IMR-90 (cell line): ENCODE data around the gene CDT1. TPM values are rescaled to one million over a fixed set of nuclear protein-coding genes. Genes with fewer than 3 reads are reported as not detected.

Experiments used
- ATAC-seq: fragments of 200-7000 bp; cut with Tn5 transposase; 2 replicates; pipeline ENCODE4 v1.9.1; 2020; ENCODE audit warnings: low read depth, mild to moderate bottlenecking, moderate library complexity
- BruUV-seq: library from RNA; stranded (reverse); fragments of 400-500 nt; replicated peaks from 2 replicates; lab custom pipeline; 2021; lab: Mats Ljungman, UMichigan
- CTCF ChIA-PET: fragments of 300-600 bp; formaldehyde crosslinking; extraction: SDS; loops from one replicate; lab custom pipeline; 2021; ENCODE audit warnings: antibody characterized with exemption; lab: Yijun Ruan, JAX
- POLR2A ChIA-PET: fragments of 300-600 bp; sonication (Branson Sonifier 250); formaldehyde crosslinking; loops from one replicate; lab custom pipeline; 2022; ENCODE audit warnings: antibody characterized with exemption; ENCODE audit not compliant: unreplicated experiment; lab: Charles Lee
- DNase-seq: peaks from one replicate; pipeline ENCODE4 v3.0.0; 2013
- H2AFZ ChIP-seq: replicated peaks from 2 replicates; pipeline ENCODE3; 2013; ENCODE audit warnings: low read length, mild to moderate bottlenecking; ENCODE audit not compliant: poor library complexity
- H2AK5ac ChIP-seq: 2 replicates; pipeline ENCODE4 v1.6.1; 2013; ENCODE audit warnings: low read depth, low read length, inconsistent platforms
- H2AK9ac ChIP-seq: replicated peaks from 2 replicates; pipeline ENCODE3; 2013; ENCODE audit warnings: mild to moderate bottlenecking, low read depth, low read length, moderate library complexity; ENCODE audit not compliant: poor library complexity
- H2BK120ac ChIP-seq: 2 replicates; pipeline ENCODE4 v1.6.1; 2013; ENCODE audit warnings: low read depth, low read length, inconsistent platforms
- H2BK15ac ChIP-seq: 3 replicates; pipeline ENCODE4 v1.6.1; 2013; ENCODE audit warnings: low read depth, low read length, inconsistent platforms
- H2BK20ac ChIP-seq: 2 replicates; pipeline ENCODE4 v1.6.1; 2013; ENCODE audit warnings: low read depth, mild to moderate bottlenecking, inconsistent platforms, low read length, moderate library complexity
- H2BK5ac ChIP-seq: 2 replicates; pipeline ENCODE4 v1.6.1; 2013; ENCODE audit warnings: mild to moderate bottlenecking, low read depth, low read length, inconsistent platforms; ENCODE audit not compliant: poor library complexity, severe bottlenecking
- H3K14ac ChIP-seq: replicated peaks from 2 replicates; pipeline ENCODE4 v1.6.1; 2013; ENCODE audit warnings: low read depth, low read length, inconsistent platforms
- H3K18ac ChIP-seq: 2 replicates; pipeline ENCODE4 v1.6.1; 2013; ENCODE audit warnings: low read depth, low read length, control low read depth
- H3K23ac ChIP-seq: 2 replicates; pipeline ENCODE4 v1.6.1; 2013; ENCODE audit warnings: low read depth, low read length, inconsistent platforms
- H3K27ac ChIP-seq: 2 replicates; pipeline ENCODE4 v1.5.1; 2013; ENCODE audit warnings: mild to moderate bottlenecking, control low read depth, low read length; ENCODE audit not compliant: insufficient read depth
- H3K27me3 ChIP-seq: 2 replicates; pipeline ENCODE4 v1.6.1; 2013; ENCODE audit warnings: low read length; ENCODE audit not compliant: control insufficient read depth, insufficient read depth
- H3K36me3 ChIP-seq: 2 replicates; pipeline ENCODE4 v1.6.1; 2013; ENCODE audit warnings: low read length, mixed read lengths; ENCODE audit not compliant: control insufficient read depth, insufficient read depth
- H3K4ac ChIP-seq: 2 replicates; pipeline ENCODE4 v1.6.1; 2013; ENCODE audit warnings: low read depth, low read length, inconsistent platforms
- H3K4me1 ChIP-seq: 2 replicates; pipeline ENCODE4 v1.6.1; 2013; ENCODE audit warnings: low read length, mixed read lengths; ENCODE audit not compliant: control insufficient read depth, insufficient read depth
- H3K4me2 ChIP-seq: 2 replicates; pipeline ENCODE4 v1.6.1; 2013; ENCODE audit warnings: low read depth, mild to moderate bottlenecking, control low read depth, low read length, moderate library complexity
- H3K4me3 ChIP-seq: 2 replicates; pipeline ENCODE4 v1.5.1; 2013; ENCODE audit warnings: low read depth, mild to moderate bottlenecking, control low read depth, low read length, moderate library complexity; ENCODE audit not compliant: insufficient read depth
- H3K56ac ChIP-seq: 2 replicates; pipeline ENCODE4 v1.6.1; 2013; ENCODE audit warnings: low read length, inconsistent platforms; ENCODE audit not compliant: insufficient read depth; ENCODE audit errors: extremely low read depth
- H3K79me1 ChIP-seq, 2 experiments: 2 replicates each; pipeline ENCODE4 v1.6.1; 2013; ENCODE audit warnings: low read length in 2 of 2, inconsistent platforms in 1 of 2, low read depth in 1 of 2
- H3K9ac ChIP-seq: 2 replicates; pipeline ENCODE4 v1.6.1; 2013; ENCODE audit warnings: low read depth, low read length, control low read depth
- H3K9me1 ChIP-seq: 2 replicates; pipeline ENCODE4 v1.6.1; 2013; ENCODE audit warnings: low read length, inconsistent platforms; ENCODE audit not compliant: insufficient read depth
- H3K9me3 ChIP-seq: 2 replicates; pipeline ENCODE4 v1.6.1; 2013; ENCODE audit warnings: low read length; ENCODE audit not compliant: control insufficient read depth, insufficient read depth
- H4K20me1 ChIP-seq: 2 replicates; pipeline ENCODE4 v1.6.1; 2013; ENCODE audit warnings: low read length, inconsistent platforms; ENCODE audit not compliant: insufficient read depth
- H4K5ac ChIP-seq: 2 replicates; pipeline ENCODE4 v1.6.1; 2013; ENCODE audit warnings: mild to moderate bottlenecking, low read depth, low read length, control low read depth
- H4K8ac ChIP-seq, 2 experiments: 2 replicates each; pipeline ENCODE4 v1.6.1; 2013; ENCODE audit warnings: low read depth in 2 of 2, low read length in 2 of 2, control low read depth in 1 of 2, inconsistent platforms in 1 of 2
- H4K91ac ChIP-seq: 2 replicates; pipeline ENCODE4 v1.6.1; 2013; ENCODE audit warnings: low read depth, low read length, inconsistent platforms; ENCODE audit not compliant: insufficient read depth
- CEBPB ChIP-seq: IDR thresholded peaks from 2 replicates; pipeline ENCODE4 v1.6.1; 2012; ENCODE audit warnings: low read depth, low read length, improper control_type of control experiment
- CHD1 ChIP-seq: IDR thresholded peaks from 2 replicates; pipeline ENCODE4 v1.6.1; 2012; ENCODE audit warnings: low read depth, low read length, improper control_type of control experiment
- MAFK ChIP-seq: IDR thresholded peaks from 2 replicates; pipeline ENCODE4 v1.6.1; 2012; ENCODE audit warnings: low read depth, low read length, improper control_type of control experiment
- MAZ ChIP-seq: IDR thresholded peaks from 2 replicates; pipeline ENCODE4 v1.6.1; 2012; ENCODE audit warnings: low read depth, mild to moderate bottlenecking, low read length, improper control_type of control experiment, moderate library complexity, borderline replicate concordance
- MXI1 ChIP-seq: IDR thresholded peaks from 2 replicates; pipeline ENCODE4 v1.6.1; 2012; ENCODE audit warnings: low read depth, mild to moderate bottlenecking, low read length, moderate library complexity, borderline replicate concordance
- NFE2L2 ChIP-seq: fragments of 150-350 bp; IDR thresholded peaks from 2 replicates; pipeline ENCODE4 v1.6.1; 2016; ENCODE audit warnings: low read depth, mild to moderate bottlenecking, low read length
- POLR2A ChIP-seq: IDR thresholded peaks from 2 replicates; pipeline ENCODE4 v1.6.1; 2012; ENCODE audit warnings: mild to moderate bottlenecking, low read depth, low read length
- RAD21 ChIP-seq: IDR thresholded peaks from 2 replicates; pipeline ENCODE4 v1.6.1; 2012; ENCODE audit warnings: low read length, improper control_type of control experiment
- RCOR1 ChIP-seq: IDR thresholded peaks from 2 replicates; pipeline ENCODE4 v1.6.1; 2012; ENCODE audit warnings: mild to moderate bottlenecking, low read length, improper control_type of control experiment; ENCODE audit not compliant: insufficient replicate concordance
- RFX5 ChIP-seq: IDR thresholded peaks from 2 replicates; pipeline ENCODE4 v1.8.0; 2012; ENCODE audit warnings: low read depth, mild to moderate bottlenecking, low read length, moderate library complexity
- SMC3 ChIP-seq: fragments of 150-350 bp; IDR thresholded peaks from 2 replicates; pipeline ENCODE4 v1.6.1; 2016; ENCODE audit warnings: low read depth, mild to moderate bottlenecking, antibody characterized with exemption, low read length, moderate library complexity
- USF2 ChIP-seq: fragments of 150-350 bp; IDR thresholded peaks from 2 replicates; pipeline ENCODE4 v1.6.1; 2017; ENCODE audit warnings: mild to moderate bottlenecking, antibody characterized with exemption, low read length, low read depth
- WGBS, 2 experiments: methylation state at CpG; one replicate each; pipeline versions ENCODE4 v1.1.5 to v1.1.7; 2013; ENCODE audit warnings: missing lambda C conversion rate in 2 of 2; ENCODE audit not compliant: insufficient read length in 1 of 2; ENCODE audit errors: extremely low coverage in 2 of 2; 5-methylcytosine and 5-hydroxymethylcytosine counted together
- dilution Hi-C: fragments of 300-500 bp; cut with HindIII; formaldehyde crosslinking; loops from one replicate; pipeline ENCODE4 v1.14.3; 2018; ENCODE audit warnings: low sequenced_read_pairs; ENCODE audit not compliant: unreplicated experiment
- in situ Hi-C: fragments of 300-500 bp; cut with MboI; formaldehyde crosslinking; loops from 3 replicates; pipeline ENCODE4 v1.14.3; 2019; ENCODE audit warnings: low sequenced_read_pairs, inconsistent platforms, mixed read lengths
- intact Hi-C: fragments of 100-400 bp; cut with micrococcal nuclease; formaldehyde crosslinking; loops from 2 replicates; pipeline ENCODE4 v1.10.0; 2022
- polyA plus RNA-seq, 3 experiments: library from polyadenylated mRNA; depleted of rRNA; stranded (reverse); fragments of >200 nt; gene quantifications; 2 replicates each; pipeline ENCODE4 v1.2.3, GENCODE V29; 2012; ENCODE audit warnings: low replicate concordance in 1 of 3
- total RNA-seq: library from RNA; depleted of rRNA; stranded (reverse); fragments of >200 nt; gene quantifications from 2 replicates; pipeline ENCODE4 v1.2.3, GENCODE V29; 2012
- TF ChIP-seq, protein P1 (sequence below): fragments of 150-350 bp; IDR thresholded peaks from 2 replicates; pipeline ENCODE4 v1.6.1; 2016; ENCODE audit warnings: low read depth, mild to moderate bottlenecking, low read length, moderate library complexity, borderline replicate concordance
- TF ChIP-seq, protein P2 (sequence below): conservative IDR thresholded peaks from 2 replicates; pipeline ENCODE4 v1.5.1; 2012; ENCODE audit warnings: mild to moderate bottlenecking, low read depth, low read length, improper control_type of control experiment

The CDT1 gene
- total and polyA plus RNA-seq, 2 of the 4 experiments (the other 2 are of a cell fraction), result 3.2 to 11.8 TPM

- Histone ChIP-seq H3K79me1 (peaks cover 4 to 10% of the 10 kb centered on the region in 2 experiments; a peak in 2 of 4 replicates), H3K23ac (no peak overlapping the region), H3K27ac (no peak overlapping the region), H2AFZ (peak overlapping the region; percentile 32), H3K4me3 (no peak overlapping the region), H2BK5ac (no peak overlapping the region), H3K36me3 (peaks cover 31% of the 10 kb centered on the region), H3K56ac (no peak overlapping the region), H3K18ac (no peak overlapping the region), H2AK9ac (no peak overlapping the region), H3K9me3 (no peaks in the 10 kb centered on the region), H3K4ac (no peak overlapping the region), H4K8ac (no peak overlapping the region), H3K14ac (no peak overlapping the region), H2BK15ac (no peak overlapping the region), H2BK20ac (no peak overlapping the region), H4K91ac (no peak overlapping the region), H3K4me1 (peaks cover 3% of the 10 kb centered on the region; the same call in 1 of the 2 replicates), H3K4me2 (no peak overlapping the region), H3K9ac (no peak overlapping the region), H2BK120ac (no peak overlapping the region), H4K5ac (no peak overlapping the region), H4K20me1 (peaks cover 8% of the 10 kb centered on the region; the same call in 1 of the 2 replicates), H2AK5ac (no peak overlapping the region), H3K27me3 (no peaks in the 10 kb centered on the region), H3K9me1 (no peaks in the 10 kb centered on the region)
- ChIA-PET POLR2A (no interaction called here), CTCF (no interaction called here)
- TF ChIP-seq, protein P1, sequence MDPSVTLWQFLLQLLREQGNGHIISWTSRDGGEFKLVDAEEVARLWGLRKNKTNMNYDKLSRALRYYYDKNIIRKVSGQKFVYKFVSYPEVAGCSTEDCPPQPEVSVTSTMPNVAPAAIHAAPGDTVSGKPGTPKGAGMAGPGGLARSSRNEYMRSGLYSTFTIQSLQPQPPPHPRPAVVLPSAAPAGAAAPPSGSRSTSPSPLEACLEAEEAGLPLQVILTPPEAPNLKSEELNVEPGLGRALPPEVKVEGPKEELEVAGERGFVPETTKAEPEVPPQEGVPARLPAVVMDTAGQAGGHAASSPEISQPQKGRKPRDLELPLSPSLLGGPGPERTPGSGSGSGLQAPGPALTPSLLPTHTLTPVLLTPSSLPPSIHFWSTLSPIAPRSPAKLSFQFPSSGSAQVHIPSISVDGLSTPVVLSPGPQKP, result no peak
- TF ChIP-seq MAZ, result no peak
- TF ChIP-seq, protein P2, sequence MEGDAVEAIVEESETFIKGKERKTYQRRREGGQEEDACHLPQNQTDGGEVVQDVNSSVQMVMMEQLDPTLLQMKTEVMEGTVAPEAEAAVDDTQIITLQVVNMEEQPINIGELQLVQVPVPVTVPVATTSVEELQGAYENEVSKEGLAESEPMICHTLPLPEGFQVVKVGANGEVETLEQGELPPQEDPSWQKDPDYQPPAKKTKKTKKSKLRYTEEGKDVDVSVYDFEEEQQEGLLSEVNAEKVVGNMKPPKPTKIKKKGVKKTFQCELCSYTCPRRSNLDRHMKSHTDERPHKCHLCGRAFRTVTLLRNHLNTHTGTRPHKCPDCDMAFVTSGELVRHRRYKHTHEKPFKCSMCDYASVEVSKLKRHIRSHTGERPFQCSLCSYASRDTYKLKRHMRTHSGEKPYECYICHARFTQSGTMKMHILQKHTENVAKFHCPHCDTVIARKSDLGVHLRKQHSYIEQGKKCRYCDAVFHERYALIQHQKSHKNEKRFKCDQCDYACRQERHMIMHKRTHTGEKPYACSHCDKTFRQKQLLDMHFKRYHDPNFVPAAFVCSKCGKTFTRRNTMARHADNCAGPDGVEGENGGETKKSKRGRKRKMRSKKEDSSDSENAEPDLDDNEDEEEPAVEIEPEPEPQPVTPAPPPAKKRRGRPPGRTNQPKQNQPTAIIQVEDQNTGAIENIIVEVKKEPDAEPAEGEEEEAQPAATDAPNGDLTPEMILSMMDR, result no peak
- TF ChIP-seq MXI1, result no peak
- TF ChIP-seq NFE2L2, result no peak
- TF ChIP-seq USF2, result no peak
- no peak for TF ChIP-seq CEBPB
- no peak for TF ChIP-seq MAFK
- TF ChIP-seq CHD1, result no peak
- no peak for TF ChIP-seq RAD21
- TF ChIP-seq RCOR1, result no peak
- TF ChIP-seq SMC3, result no peak
- TF ChIP-seq RFX5, result no peak
- TF ChIP-seq POLR2A, result no peak
- no peak for ATAC-seq
- DNase-seq, result no peak
- in situ Hi-C loops, result no loop called here
- intact Hi-C loops, result no loop called here
- BruUV-seq, result no TSS peak
- dilution Hi-C loops, result no loop called here
- 93% methylated on average over 22 of the region's 40 CpGs; no CpG with 5 or more reads in 1 of the 2 experiments for WGBS, 2 experiments
These were observed 38.1 kb downstream of the CDT1 start for GRCh38 chr16:88841521-88842307.
